Cardiac muscle cell (in vitro differentiated cells and primary cell): ENCODE data around the gene LBHD1. TPM values are rescaled to one million over a fixed set of nuclear protein-coding genes. Genes with fewer than 3 reads are reported as not detected.

Experiments used
- DNase-seq, 2 donors: peaks; one replicate each; pipeline versions ENCODE4 v3.0.0 to v3.0.0-alpha.2; 2010 to 2017; ENCODE audit warnings: low read depth in 1 of 2, low spot score in 1 of 2
- H3K27ac ChIP-seq: fragments of 200-600 bp; sonication (generic); 2 replicates; pipeline ENCODE4 v1.5.1; 2016
- H3K27me3 ChIP-seq: fragments of 200-600 bp; sonication (generic); 2 replicates; pipeline ENCODE4 v1.6.0; 2016; ENCODE audit warnings: control low read depth
- H3K36me3 ChIP-seq: fragments of 200-600 bp; sonication (generic); 2 replicates; pipeline ENCODE4 v1.5.1; 2016; ENCODE audit warnings: control low read depth
- H3K4me1 ChIP-seq: fragments of 200-600 bp; sonication (generic); 2 replicates; pipeline ENCODE4 v1.8.1; 2017; ENCODE audit warnings: low read depth, mild to moderate bottlenecking, mixed run types
- H3K4me3 ChIP-seq: fragments of 200-600 bp; sonication (generic); 2 replicates; pipeline ENCODE4 v1.5.1; 2016; ENCODE audit warnings: mild to moderate bottlenecking
- H3K9me3 ChIP-seq: fragments of 200-600 bp; sonication (generic); 2 replicates; pipeline ENCODE4 v1.5.1; 2017; ENCODE audit warnings: low read depth, mild to moderate bottlenecking, control low read depth
- polyA plus RNA-seq: library from polyadenylated mRNA; unstranded; fragments of >200 nt; fragmentation: Nextera tagmentation; extraction: Ambion mirVana; gene quantifications from 2 replicates; pipeline ENCODE4 v1.2.1, GENCODE V29; 2016
- total RNA-seq: library from RNA; depleted of rRNA; stranded (reverse); fragments of >200 nt; gene quantifications from 2 replicates; pipeline ENCODE4 v1.2.3, GENCODE V29; 2016
- TF ChIP-seq, protein P1 (sequence below): IDR thresholded peaks from 2 replicates; pipeline ENCODE4 v1.5.1; 2012; ENCODE audit warnings: low read depth, mild to moderate bottlenecking, low read length

Gene LBHD1
- total and polyA plus RNA-seq, 2 experiments from 2014 or later: 10.1 to 11.6 TPM

DNA sequence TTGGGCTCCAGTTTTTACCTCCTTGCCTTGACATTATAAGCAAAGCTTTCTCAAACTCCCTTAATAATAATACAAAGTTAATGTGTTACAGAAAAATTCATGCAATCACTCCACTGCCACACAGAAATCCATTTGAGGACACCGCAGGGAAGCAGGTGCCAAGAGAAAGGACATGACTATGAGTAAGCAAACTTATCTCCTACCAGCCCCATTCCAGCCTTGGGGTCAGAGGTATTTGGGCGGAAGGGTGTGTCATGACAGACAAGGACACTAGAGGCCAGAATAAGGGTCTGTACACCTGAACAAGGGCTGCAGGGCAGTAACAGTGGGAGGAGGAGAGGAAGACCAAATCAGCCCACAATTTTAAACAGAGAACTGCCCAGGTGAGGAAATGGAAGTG is 41.3 kb upstream of the LBHD1 start:
- H3K9me3 ChIP-seq: no peaks in the 10 kb centered on the region
- H3K4me1 ChIP-seq: peaks cover 8% of the 10 kb centered on the region
- TF ChIP-seq, protein P1, sequence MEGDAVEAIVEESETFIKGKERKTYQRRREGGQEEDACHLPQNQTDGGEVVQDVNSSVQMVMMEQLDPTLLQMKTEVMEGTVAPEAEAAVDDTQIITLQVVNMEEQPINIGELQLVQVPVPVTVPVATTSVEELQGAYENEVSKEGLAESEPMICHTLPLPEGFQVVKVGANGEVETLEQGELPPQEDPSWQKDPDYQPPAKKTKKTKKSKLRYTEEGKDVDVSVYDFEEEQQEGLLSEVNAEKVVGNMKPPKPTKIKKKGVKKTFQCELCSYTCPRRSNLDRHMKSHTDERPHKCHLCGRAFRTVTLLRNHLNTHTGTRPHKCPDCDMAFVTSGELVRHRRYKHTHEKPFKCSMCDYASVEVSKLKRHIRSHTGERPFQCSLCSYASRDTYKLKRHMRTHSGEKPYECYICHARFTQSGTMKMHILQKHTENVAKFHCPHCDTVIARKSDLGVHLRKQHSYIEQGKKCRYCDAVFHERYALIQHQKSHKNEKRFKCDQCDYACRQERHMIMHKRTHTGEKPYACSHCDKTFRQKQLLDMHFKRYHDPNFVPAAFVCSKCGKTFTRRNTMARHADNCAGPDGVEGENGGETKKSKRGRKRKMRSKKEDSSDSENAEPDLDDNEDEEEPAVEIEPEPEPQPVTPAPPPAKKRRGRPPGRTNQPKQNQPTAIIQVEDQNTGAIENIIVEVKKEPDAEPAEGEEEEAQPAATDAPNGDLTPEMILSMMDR: no peak

DNA sequence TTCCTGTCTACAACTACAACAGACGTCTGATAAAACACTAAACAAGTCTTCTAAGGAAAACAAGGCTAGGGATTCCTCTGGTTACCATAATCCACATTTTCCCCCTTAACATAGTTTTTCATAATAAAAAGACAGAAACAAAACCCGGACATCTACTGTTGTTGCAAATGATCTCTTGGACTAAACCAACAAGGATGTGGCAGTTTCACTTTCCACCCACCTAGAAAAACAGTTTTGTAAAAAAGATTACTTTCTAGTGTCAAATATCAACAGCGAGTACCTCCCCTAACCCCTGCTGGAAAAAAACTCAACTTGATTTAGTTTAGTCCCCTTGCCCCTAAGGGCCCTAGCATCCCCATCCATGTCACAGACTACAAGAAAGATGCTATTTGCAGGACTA is 40.8 kb upstream of the LBHD1 start:
- H3K27ac ChIP-seq: peak overlapping the region; percentile 38
- H3K36me3 ChIP-seq: peaks cover 61% of the 10 kb centered on the region
- TF ChIP-seq, protein P1: no peak
- H3K9me3 ChIP-seq: no peaks in the 10 kb centered on the region
- no peak overlapping the region for H3K4me3 ChIP-seq
- DNase-seq: no peak
- H3K27me3 ChIP-seq: no peaks in the 10 kb centered on the region
- H3K4me1 ChIP-seq: peaks cover 11% of the 10 kb centered on the region

More for the DNA sequence above, 41.3 kb upstream of the LBHD1 start:
- H3K4me3 ChIP-seq: no peak overlapping the region
- H3K27me3 ChIP-seq: no peaks in the 10 kb centered on the region
- H3K36me3 ChIP-seq: peaks cover 66% of the 10 kb centered on the region
- no peak for DNase-seq
- peak overlapping the region; percentile 38 for H3K27ac ChIP-seq

DNA sequence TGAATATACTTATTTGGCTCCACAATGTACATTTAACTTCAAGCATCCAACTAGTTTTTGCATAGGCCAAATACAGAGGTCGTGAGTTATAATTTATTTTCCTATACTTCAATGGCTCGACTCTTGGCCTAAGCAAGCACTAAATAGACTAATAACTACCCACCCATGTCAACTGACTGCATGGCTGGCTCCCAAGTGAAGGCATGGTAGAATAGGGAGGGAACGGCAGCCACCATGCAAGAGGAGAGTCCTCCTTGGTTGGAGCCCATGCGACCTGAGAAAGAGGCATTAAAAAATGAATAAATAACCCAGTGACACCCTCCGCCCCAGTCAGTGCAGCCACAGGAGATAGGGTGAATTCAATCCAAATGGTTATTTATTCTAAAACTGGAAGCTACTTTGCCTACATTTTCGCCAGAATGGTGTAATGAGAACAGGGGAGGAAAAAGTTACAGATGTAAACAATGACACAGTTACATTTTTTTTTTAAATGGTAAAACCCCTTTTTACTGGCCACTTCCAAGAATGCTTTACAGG is 40.3 kb upstream of the LBHD1 start:
- peaks cover 56% of the 10 kb centered on the region for H3K36me3 ChIP-seq
- TF ChIP-seq, protein P1: no peak

DNA sequence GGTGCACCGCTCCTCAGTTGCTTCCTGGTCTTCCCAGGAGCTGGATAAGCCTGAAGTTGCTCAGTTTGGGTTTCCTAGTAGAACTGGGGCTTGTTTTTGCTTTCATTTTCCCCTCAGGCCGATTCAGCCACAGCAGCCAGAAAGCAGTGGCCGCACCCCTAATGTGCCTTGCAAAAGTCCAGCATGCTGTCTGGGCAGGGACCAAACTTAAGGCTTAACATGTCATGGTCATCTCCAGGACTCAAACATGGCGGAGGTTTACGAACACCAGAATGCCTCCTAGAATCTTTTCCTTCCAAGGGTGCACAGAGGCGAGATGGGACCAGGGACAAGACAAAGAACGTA is 37.9 kb upstream of the LBHD1 start:
- peak in 1 of 2 donors; percentile 48 for DNase-seq
- Histone ChIP-seq H3K4me1 (peaks cover 25% of the 10 kb centered on the region), H3K9me3 (no peaks in the 10 kb centered on the region), H3K4me3 (peak overlapping the region; percentile 32), H3K27me3 (no peaks in the 10 kb centered on the region), H3K36me3 (peaks cover 32% of the 10 kb centered on the region), H3K27ac (peak overlapping the region; percentile 99)
- TF ChIP-seq, protein P1: no peak

More for the DNA sequence above, 40.3 kb upstream of the LBHD1 start:
- H3K4me1 ChIP-seq: peaks cover 11% of the 10 kb centered on the region
- DNase-seq: no peak
- no peaks in the 10 kb centered on the region for H3K27me3 ChIP-seq
- H3K9me3 ChIP-seq: no peaks in the 10 kb centered on the region
- H3K4me3 ChIP-seq: no peak overlapping the region
- H3K27ac ChIP-seq: no peak overlapping the region

DNA sequence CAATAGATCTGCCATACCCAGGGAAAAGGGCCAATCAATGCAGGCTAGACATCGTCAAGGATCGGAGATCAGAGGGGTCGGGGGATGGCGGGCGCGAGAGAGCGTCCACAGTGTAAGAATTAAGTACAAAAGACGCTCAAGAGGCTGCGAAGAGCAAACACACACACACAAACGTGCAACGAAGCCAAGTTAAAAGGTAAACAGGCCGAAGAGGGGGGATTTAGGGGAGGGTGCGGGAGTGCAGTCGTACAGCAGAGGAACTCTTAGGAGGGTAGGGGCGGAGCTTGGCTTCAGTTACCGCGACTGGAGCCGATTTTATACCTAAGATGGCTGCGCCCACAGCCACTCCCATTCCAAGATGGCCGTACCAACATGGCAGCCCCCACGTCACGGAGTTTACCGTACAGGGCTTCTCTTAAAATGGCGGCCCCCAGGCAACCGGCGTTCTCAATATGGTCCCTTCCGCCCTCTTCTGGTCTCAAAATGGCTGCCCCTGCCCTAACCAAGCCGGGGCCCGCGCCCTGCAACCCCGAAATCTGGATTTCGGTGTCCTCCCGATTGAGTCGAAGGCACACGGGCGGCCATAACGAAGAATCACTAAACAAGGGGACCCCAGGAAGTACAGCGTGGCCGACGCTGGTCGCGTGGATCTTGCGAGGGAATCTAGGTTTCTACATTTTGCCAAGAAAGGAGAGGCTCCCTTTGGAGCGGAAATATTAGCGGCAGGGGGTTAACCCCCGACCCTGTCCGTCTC is 37.4 kb upstream of the LBHD1 start:
- Histone ChIP-seq H3K36me3 (peaks cover 27% of the 10 kb centered on the region), H3K9me3 (no peaks in the 10 kb centered on the region), H3K4me3 (peak overlapping the region; percentile 32), H3K27me3 (no peaks in the 10 kb centered on the region), H3K27ac (peak overlapping the region; percentile 99), H3K4me1 (peaks cover 25% of the 10 kb centered on the region)
- TF ChIP-seq, protein P1: no peak
- DNase-seq: peak; percentile 99
